Endodermal cell (in vitro differentiated cells): Measurements from ENCODE around the gene RSRC1. TPM values are rescaled to one million over a fixed set of nuclear protein-coding genes. Genes with fewer than 3 reads are reported as not detected.

ENCODE experiments used
- DNase-seq: peaks from one replicate; pipeline ENCODE4 v3.0.0-alpha.2; 2017
- H3K27ac ChIP-seq: 2 replicates; pipeline ENCODE4 v1.5.1; 2013; ENCODE audit warnings: mild to moderate bottlenecking, low read depth, low read length, moderate library complexity
- H3K27me3 ChIP-seq: 2 replicates; pipeline ENCODE4 v1.6.1; 2013; ENCODE audit warnings: mild to moderate bottlenecking, low read length, moderate library complexity; ENCODE audit not compliant: insufficient read depth, control insufficient read depth, poor library complexity, severe bottlenecking
- H3K36me3 ChIP-seq: 2 replicates; pipeline ENCODE4 v1.7.0; 2013; ENCODE audit warnings: mild to moderate bottlenecking, low read length, moderate library complexity; ENCODE audit not compliant: control insufficient read depth, insufficient read depth
- H3K4me1 ChIP-seq: one replicate; pipeline ENCODE4 v1.7.0; 2013; ENCODE audit warnings: low read length; ENCODE audit not compliant: control insufficient read depth, insufficient read depth
- H3K4me3 ChIP-seq: 2 replicates; pipeline ENCODE4 v1.5.1; 2013; ENCODE audit warnings: mild to moderate bottlenecking, low read length, moderate library complexity
- H3K9ac ChIP-seq: 2 replicates; pipeline ENCODE4 v1.6.1; 2013; ENCODE audit warnings: mild to moderate bottlenecking, low read length, moderate library complexity; ENCODE audit not compliant: poor library complexity, severe bottlenecking; ENCODE audit errors: extremely low read depth
- H3K9me3 ChIP-seq: 2 replicates; pipeline ENCODE4 v1.6.1; 2013; ENCODE audit warnings: mild to moderate bottlenecking, low read length, moderate library complexity; ENCODE audit not compliant: control insufficient read depth
- H3K27ac Mint-ChIP-seq: 2 replicates; pipeline ENCODE4 v1.8.0; 2020; ENCODE audit warnings: mixed read lengths
- H3K27me3 Mint-ChIP-seq: 2 replicates; pipeline ENCODE4 v1.8.0; 2021; ENCODE audit warnings: mild to moderate bottlenecking, mixed read lengths; ENCODE audit not compliant: insufficient read depth
- H3K36me3 Mint-ChIP-seq: 2 replicates; pipeline ENCODE4 v1.8.0; 2020; ENCODE audit warnings: low read depth, mixed read lengths
- H3K4me1 Mint-ChIP-seq: 2 replicates; pipeline ENCODE4 v1.8.0; 2020; ENCODE audit warnings: mixed read lengths
- H3K4me3 Mint-ChIP-seq: 2 replicates; pipeline ENCODE4 v1.8.0; 2020; ENCODE audit warnings: mild to moderate bottlenecking, moderate library complexity, mixed read lengths
- H3K9me3 Mint-ChIP-seq: 2 replicates; pipeline ENCODE4 v1.8.0; 2020; ENCODE audit warnings: mild to moderate bottlenecking, mixed read lengths
- CTCF ChIP-seq: fragments of 200-600 bp; sonication (generic); conservative IDR thresholded peaks from 2 replicates; pipeline ENCODE4 v1.5.0; 2021; ENCODE audit warnings: antibody characterized with exemption, mild to moderate bottlenecking
- WGBS, 2 experiments: methylation state at CpG; one replicate each; pipeline versions ENCODE4 v1.1.5 to v1.1.7; 2013; ENCODE audit warnings: missing lambda C conversion rate in 2 of 2, mixed read lengths in 1 of 2; ENCODE audit not compliant: insufficient coverage in 1 of 2, insufficient read length in 1 of 2; 5-methylcytosine and 5-hydroxymethylcytosine counted together
- total RNA-seq, 2 donors: library from RNA; stranded (reverse); fragmentation: NEBNext Ultra II Directional in 1 of 2; extraction: Animal tissue kit (Norgen Biotek cat#: 25700) in 1 of 2; gene quantifications; 2 replicates in 1 of 2; 3 replicates in 1 of 2; pipeline ENCODE4 v1.2.1, GENCODE V29; 2021

RSRC1 gene
- total RNA-seq, 2 donors from 2014 or later = 45.3 to 52.1 TPM

GRCh38 chr3:158483701-158484235 is 373.9 kb downstream of the RSRC1 start:
- H3K9me3 ChIP-seq = no peaks in the 10 kb centered on the region
- H3K27me3 Mint-ChIP-seq = no peaks in the 10 kb centered on the region
- no peak overlapping the region for H3K9ac ChIP-seq
- no peaks in the 10 kb centered on the region for H3K36me3 Mint-ChIP-seq
- no peaks in the 10 kb centered on the region for H3K36me3 ChIP-seq
- no peak for TF ChIP-seq CTCF
- no peaks in the 10 kb centered on the region for H3K9me3 Mint-ChIP-seq
- H3K4me3 Mint-ChIP-seq = no peak overlapping the region
- H3K27ac Mint-ChIP-seq = no peak overlapping the region
- no peak overlapping the region for H3K27ac ChIP-seq
- WGBS, 2 experiments = 93 to 98% methylated on average over 7 of the region's 7 CpGs
- H3K4me1 Mint-ChIP-seq = peaks cover 6% of the 10 kb centered on the region
- H3K4me1 ChIP-seq = no peaks in the 10 kb centered on the region
- no peak for DNase-seq
- H3K27me3 ChIP-seq = no peaks in the 10 kb centered on the region
- H3K4me3 ChIP-seq = no peak overlapping the region

DNA sequence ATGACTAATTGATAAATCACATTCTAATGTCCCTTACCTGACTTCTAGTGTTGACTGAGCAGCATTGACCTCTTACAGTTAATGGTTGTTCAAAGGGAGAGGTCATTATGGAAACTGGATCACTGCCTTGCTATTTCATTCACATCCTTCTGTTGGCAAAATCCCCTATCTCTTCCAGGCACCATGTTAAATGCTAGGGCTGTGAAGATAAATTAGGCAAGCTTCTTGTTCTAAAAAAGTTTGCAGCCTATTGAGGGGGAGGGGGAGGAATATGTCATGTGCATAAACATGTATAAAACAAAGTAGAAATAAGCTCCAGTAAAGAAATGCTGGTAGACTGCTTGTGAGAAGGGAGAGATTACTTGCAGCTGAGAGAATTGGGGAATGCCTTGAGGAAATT is 376.3 kb downstream of the RSRC1 start:
- Histone ChIP-seq H3K27me3 (no peaks in the 10 kb centered on the region), H3K9ac (no peak overlapping the region), H3K9me3 (peaks cover 4% of the 10 kb centered on the region), H3K36me3 (no peaks in the 10 kb centered on the region), H3K27ac (no peak overlapping the region), H3K4me1 (no peaks in the 10 kb centered on the region), H3K4me3 (no peak overlapping the region)
- H3K27ac Mint-ChIP-seq = no peak overlapping the region
- no peak overlapping the region for H3K4me3 Mint-ChIP-seq
- no peaks in the 10 kb centered on the region for H3K36me3 Mint-ChIP-seq
- TF ChIP-seq CTCF = no peak
- no peaks in the 10 kb centered on the region for H3K27me3 Mint-ChIP-seq
- peaks cover 6% of the 10 kb centered on the region for H3K4me1 Mint-ChIP-seq
- peaks cover under 1% of the 10 kb centered on the region for H3K9me3 Mint-ChIP-seq
- no peak for DNase-seq

DNA sequence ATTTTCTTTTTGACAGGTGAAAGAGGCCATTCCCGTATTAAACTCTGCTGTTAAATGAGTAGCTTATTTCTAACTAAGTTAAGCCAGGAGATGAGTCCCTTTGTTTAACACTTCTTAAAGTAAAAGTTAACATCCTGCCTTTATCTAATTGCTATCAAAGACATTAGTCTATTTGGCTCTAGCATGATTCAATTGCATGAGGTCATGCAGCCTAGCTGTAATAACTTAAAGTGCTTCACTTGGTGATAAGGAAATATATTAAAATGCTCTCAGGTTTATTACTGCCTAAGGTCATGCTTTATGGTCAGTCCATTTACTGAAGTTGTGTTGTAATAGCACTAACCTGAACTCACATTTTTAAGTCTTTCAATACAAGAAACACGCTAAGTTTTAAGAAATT is 378.8 kb downstream of the RSRC1 start:
- Histone ChIP-seq H3K36me3 (no peaks in the 10 kb centered on the region), H3K27me3 (no peaks in the 10 kb centered on the region), H3K4me3 (no peak overlapping the region), H3K27ac (no peak overlapping the region), H3K9ac (no peak overlapping the region), H3K9me3 (peaks cover 14% of the 10 kb centered on the region), H3K4me1 (peaks cover 3% of the 10 kb centered on the region)
- Mint-ChIP-seq H3K27ac (no peak overlapping the region), H3K4me1 (peaks cover 8% of the 10 kb centered on the region), H3K27me3 (no peaks in the 10 kb centered on the region), H3K4me3 (no peak overlapping the region), H3K9me3 (peaks cover 9% of the 10 kb centered on the region), H3K36me3 (no peaks in the 10 kb centered on the region)
- TF ChIP-seq CTCF = no peak
- WGBS, 2 experiments = 40% methylated on average over 2 of the region's 2 CpGs; no CpG with 5 or more reads in 1 of the 2 experiments
- DNase-seq = no peak
